Mononuclear cell (primary cell): Measurements from ENCODE around the gene AUTS2. TPM values are rescaled to one million over a fixed set of nuclear protein-coding genes. Genes with fewer than 3 reads are reported as not detected.

Experiments
- H3K27me3 ChIP-seq: 2 replicates; pipeline ENCODE4 v1.6.0; 2011; ENCODE audit warnings: low read length, control low read depth; ENCODE audit not compliant: insufficient read depth
- H3K4me1 ChIP-seq: 2 replicates; pipeline ENCODE4 v1.5.1; 2011; ENCODE audit warnings: mild to moderate bottlenecking, low read length, control low read depth; ENCODE audit not compliant: insufficient read depth
- H3K4me3 ChIP-seq: 2 replicates; pipeline ENCODE4 v1.5.1; 2011; ENCODE audit warnings: mild to moderate bottlenecking, low read length, moderate library complexity
- H3K9me3 ChIP-seq: 2 replicates; pipeline ENCODE4 v1.5.1; 2011; ENCODE audit warnings: low read depth, mild to moderate bottlenecking, control low read depth, low read length
- total RNA-seq: library from RNA; depleted of rRNA; stranded (reverse); fragments of >200 nt; gene quantifications from one replicate; pipeline ENCODE4 v1.2.3, GENCODE V29; 2012

AUTS2 gene
- total RNA-seq, 1 donor = 16.5 TPM

DNA sequence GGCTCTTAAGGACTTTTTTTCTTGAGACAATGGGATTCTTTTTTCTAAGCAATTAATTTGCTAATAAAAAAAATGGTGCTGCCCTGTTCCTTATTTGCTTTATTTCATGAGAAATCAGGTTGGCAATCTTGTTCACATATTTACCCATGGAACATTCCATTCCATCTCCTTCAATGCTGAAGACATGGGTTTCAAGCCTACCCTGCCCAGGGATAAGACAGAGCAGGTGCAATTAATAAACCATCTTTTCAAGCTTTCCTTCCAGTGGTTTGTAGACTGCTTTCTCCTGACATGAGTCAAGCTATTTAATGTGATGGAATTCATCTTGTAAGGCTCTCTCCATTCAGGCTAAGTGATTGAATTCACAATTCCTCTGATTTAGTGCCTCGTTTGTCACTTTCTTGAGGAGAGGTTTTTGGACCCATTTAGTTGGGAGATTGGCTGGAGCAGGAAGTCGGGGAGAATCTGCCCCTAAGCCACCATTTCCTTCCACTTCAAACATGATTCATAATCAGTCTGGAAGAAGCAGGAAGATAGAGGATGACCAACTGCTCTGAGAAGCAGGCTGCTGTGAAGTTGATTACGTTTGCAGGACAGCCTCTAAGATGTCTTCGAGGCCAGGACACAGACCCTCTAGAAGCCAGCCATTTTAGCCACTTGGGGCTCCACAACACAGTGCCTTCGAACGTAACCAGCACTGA lies 981.3 kb downstream of the AUTS2 start:
- Histone ChIP-seq H3K27me3 (no peaks in the 10 kb centered on the region), H3K4me3 (no peak overlapping the region), H3K9me3 (no peaks in the 10 kb centered on the region)

GRCh38 chr7:70580161-70580560 lies 981.9 kb downstream of the AUTS2 start:
- no peak overlapping the region for H3K4me3 ChIP-seq
- no peaks in the 10 kb centered on the region for H3K4me1 ChIP-seq
- H3K27me3 ChIP-seq = no peaks in the 10 kb centered on the region
- H3K9me3 ChIP-seq = no peaks in the 10 kb centered on the region

More for the DNA sequence above, 981.3 kb downstream of the AUTS2 start:
- H3K4me1 ChIP-seq = no peaks in the 10 kb centered on the region

GRCh38 chr7:70582927-70583895 lies 984.9 kb downstream of the AUTS2 start:
- no peak overlapping the region for H3K4me3 ChIP-seq
- no peaks in the 10 kb centered on the region for H3K27me3 ChIP-seq
- no peaks in the 10 kb centered on the region for H3K4me1 ChIP-seq
- no peaks in the 10 kb centered on the region for H3K9me3 ChIP-seq

- Histone ChIP-seq H3K9me3 (no peaks in the 10 kb centered on the region), H3K4me1 (no peaks in the 10 kb centered on the region), H3K4me3 (no peak overlapping the region), H3K27me3 (no peaks in the 10 kb centered on the region)
Observed at GRCh38 chr7:70583965-70584883, 985.9 kb downstream of the AUTS2 start.

DNA sequence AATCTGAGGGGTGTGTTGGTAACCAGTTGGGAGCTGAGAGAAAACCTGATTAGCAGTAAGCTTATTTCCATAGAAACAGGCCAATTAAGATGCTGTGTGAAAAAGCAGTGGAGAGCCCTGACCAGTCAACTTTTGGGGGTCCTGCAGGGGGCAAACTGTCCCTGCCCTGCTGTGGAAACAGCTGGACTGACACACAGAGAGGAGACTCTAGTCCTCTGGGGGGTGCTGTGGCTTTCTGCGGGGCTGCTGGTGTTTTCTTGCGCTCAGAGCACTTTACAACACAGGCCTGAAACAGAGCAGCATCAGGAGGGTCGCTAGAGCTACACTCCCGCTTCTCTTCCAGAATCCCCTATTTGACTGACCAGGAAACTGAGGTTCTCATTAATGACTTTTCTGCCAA lies 986.8 kb downstream of the AUTS2 start:
- Histone ChIP-seq H3K9me3 (no peaks in the 10 kb centered on the region), H3K27me3 (no peaks in the 10 kb centered on the region), H3K4me3 (no peak overlapping the region), H3K4me1 (no peaks in the 10 kb centered on the region)

- H3K27me3 ChIP-seq = no peaks in the 10 kb centered on the region
- H3K4me3 ChIP-seq = no peak overlapping the region
- no peaks in the 10 kb centered on the region for H3K9me3 ChIP-seq
- H3K4me1 ChIP-seq = no peaks in the 10 kb centered on the region
Observed at GRCh38 chr7:70586822-70587221, 988.5 kb downstream of the AUTS2 start.

- Histone ChIP-seq H3K4me1 (no peaks in the 10 kb centered on the region), H3K9me3 (no peaks in the 10 kb centered on the region), H3K27me3 (no peaks in the 10 kb centered on the region), H3K4me3 (no peak overlapping the region)
Observed at GRCh38 chr7:70587739-70588138, 989.5 kb downstream of the AUTS2 start.

DNA sequence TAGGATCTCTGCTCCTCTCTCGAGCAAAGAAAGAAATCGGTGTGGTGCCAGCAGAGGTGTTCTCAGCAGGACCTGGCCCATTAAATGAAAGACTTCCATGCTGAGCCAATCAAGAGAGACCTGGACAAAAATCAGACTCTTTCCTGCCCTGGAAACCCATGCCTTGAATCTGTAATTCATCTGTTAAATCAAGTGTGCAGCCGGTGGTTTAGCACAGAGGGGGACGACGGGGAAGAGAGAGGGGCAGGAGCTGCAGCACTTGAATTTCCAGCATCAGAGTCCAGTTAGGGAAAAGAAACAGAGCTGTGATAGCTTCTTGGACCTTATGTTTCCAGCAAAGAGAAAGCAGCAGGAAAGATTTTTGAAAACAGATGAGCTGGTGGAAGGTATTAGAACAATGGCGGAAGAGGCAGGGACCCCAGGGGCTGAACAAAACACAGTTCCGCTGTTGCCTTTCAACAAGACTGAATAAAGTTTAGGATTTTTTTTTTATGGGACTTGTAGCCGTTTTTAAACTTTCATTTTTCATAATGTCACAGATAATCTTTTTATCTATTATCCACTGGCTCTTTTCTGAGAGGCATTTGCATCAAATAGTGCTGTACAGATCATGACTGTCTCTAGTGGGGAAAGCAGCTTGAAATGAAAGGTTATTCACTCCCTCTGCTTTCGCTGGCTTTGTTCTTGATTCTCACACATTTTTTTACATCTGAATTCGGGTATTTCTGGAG lies 990.1 kb downstream of the AUTS2 start:
- Histone ChIP-seq H3K4me1 (no peaks in the 10 kb centered on the region), H3K27me3 (no peaks in the 10 kb centered on the region)

DNA sequence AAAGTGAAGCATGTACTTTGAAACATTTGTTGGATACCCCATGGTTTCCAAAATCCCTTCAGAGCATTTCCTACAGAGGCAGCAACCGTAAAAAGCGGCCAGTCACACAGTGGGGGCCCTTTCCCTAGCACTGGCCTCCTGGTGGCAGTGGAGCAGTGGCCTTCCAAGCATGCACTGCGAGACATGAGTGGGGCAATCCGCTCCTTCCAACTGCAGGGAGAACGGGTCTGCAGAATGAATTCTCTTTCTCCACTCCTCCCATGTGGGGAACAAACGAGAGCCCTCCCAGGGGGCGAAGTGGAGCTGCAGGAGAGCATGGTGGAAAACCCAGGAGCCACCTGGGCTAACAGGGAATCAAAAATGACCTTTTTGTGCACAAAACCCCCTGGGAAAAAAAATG lies 990.7 kb downstream of the AUTS2 start:
- Histone ChIP-seq H3K4me3 (no peak overlapping the region), H3K9me3 (no peaks in the 10 kb centered on the region), H3K4me1 (no peaks in the 10 kb centered on the region), H3K27me3 (no peaks in the 10 kb centered on the region)

More for the DNA sequence above, 990.1 kb downstream of the AUTS2 start:
- Histone ChIP-seq H3K9me3 (no peaks in the 10 kb centered on the region), H3K4me3 (no peak overlapping the region)

GRCh38 chr7:70589590-70589989 lies 991.3 kb downstream of the AUTS2 start:
- Histone ChIP-seq H3K9me3 (no peaks in the 10 kb centered on the region), H3K27me3 (no peaks in the 10 kb centered on the region), H3K4me1 (no peaks in the 10 kb centered on the region)

GRCh38 chr7:70590126-70590854 lies 992.0 kb downstream of the AUTS2 start:
- no peak overlapping the region for H3K4me3 ChIP-seq
- no peaks in the 10 kb centered on the region for H3K9me3 ChIP-seq
- H3K4me1 ChIP-seq = no peaks in the 10 kb centered on the region
- peaks cover 3% of the 10 kb centered on the region for H3K27me3 ChIP-seq

More at GRCh38 chr7:70589590-70589989, 991.3 kb downstream of the AUTS2 start:
- no peak overlapping the region for H3K4me3 ChIP-seq

- peaks cover 4% of the 10 kb centered on the region for H3K4me1 ChIP-seq
- peaks cover 12% of the 10 kb centered on the region for H3K27me3 ChIP-seq
- no peaks in the 10 kb centered on the region for H3K9me3 ChIP-seq
- no peak overlapping the region for H3K4me3 ChIP-seq
Observed at GRCh38 chr7:70591643-70592042, 993.4 kb downstream of the AUTS2 start.

GRCh38 chr7:70592171-70592570 lies 993.9 kb downstream of the AUTS2 start:
- Histone ChIP-seq H3K4me1 (peaks cover 4% of the 10 kb centered on the region), H3K4me3 (no peak overlapping the region), H3K9me3 (no peaks in the 10 kb centered on the region), H3K27me3 (peaks cover 18% of the 10 kb centered on the region)
